Osteocyte (in vitro differentiated cells): ENCODE results near the gene ABCB9. TPM values are rescaled to one million over a fixed set of nuclear protein-coding genes. Genes with fewer than 3 reads are reported as not detected.
A peak's percentile ranks its signal among the peaks of the same experiment; 100 is the strongest.

Experiments used
- DNase-seq: peaks from one replicate; pipeline ENCODE4 v3.0.0; 2021; ENCODE audit warnings: mixed read lengths; ENCODE audit not compliant: unreplicated experiment; ENCODE audit errors: extremely low spot score
- H3K27ac Mint-ChIP-seq: one replicate; pipeline ENCODE4 v1.8.0; 2021; ENCODE audit warnings: mild to moderate bottlenecking, mixed read lengths; ENCODE audit not compliant: unreplicated experiment
- H3K27me3 Mint-ChIP-seq: one replicate; pipeline ENCODE4 v1.8.0; 2021; ENCODE audit warnings: mixed read lengths; ENCODE audit not compliant: unreplicated experiment
- H3K36me3 Mint-ChIP-seq: one replicate; pipeline ENCODE4 v1.8.0; 2021; ENCODE audit warnings: mixed read lengths; ENCODE audit not compliant: unreplicated experiment
- H3K4me1 Mint-ChIP-seq: one replicate; pipeline ENCODE4 v1.8.0; 2021; ENCODE audit warnings: mixed read lengths; ENCODE audit not compliant: unreplicated experiment
- H3K4me3 Mint-ChIP-seq: one replicate; pipeline ENCODE4 v1.8.0; 2021; ENCODE audit warnings: mild to moderate bottlenecking, moderate library complexity, mixed read lengths; ENCODE audit not compliant: unreplicated experiment
- H3K9me3 Mint-ChIP-seq: one replicate; pipeline ENCODE4 v1.8.0; 2021; ENCODE audit warnings: mixed read lengths; ENCODE audit not compliant: unreplicated experiment
- total RNA-seq: library from RNA; stranded (reverse); gene quantifications from 2 replicates; pipeline ENCODE4 v1.2.1, GENCODE V29; 2021
- TF ChIP-seq, protein P1 (sequence below): fragments of 200-600 bp; sonication (generic); IDR thresholded peaks from 2 replicates; pipeline ENCODE4 v1.5.0; 2021; ENCODE audit warnings: antibody characterized with exemption, mild to moderate bottlenecking, moderate library complexity

The ABCB9 gene
- total RNA-seq, 1 donor from 2014 or later: 13.4 TPM

DNA sequence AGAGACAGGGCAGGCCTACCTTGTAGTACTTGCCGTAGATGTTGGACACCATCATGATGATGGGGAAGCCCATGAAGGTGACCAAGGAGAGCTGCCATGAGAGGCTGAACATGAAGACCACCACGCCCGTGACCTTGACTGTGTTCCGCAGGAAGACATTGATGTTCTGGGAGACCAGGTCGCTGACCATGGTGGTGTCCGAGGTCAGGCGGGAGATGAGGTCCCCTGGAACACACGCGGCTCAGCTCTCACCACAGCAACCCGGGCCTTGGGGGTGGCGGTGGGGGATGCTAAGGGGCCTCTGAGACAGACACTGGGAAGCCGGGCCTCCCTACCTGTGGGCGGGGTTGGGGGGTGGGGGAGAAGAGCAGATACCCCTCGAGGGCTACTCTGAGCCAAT lies 17.7 kb downstream of the ABCB9 start:
- H3K4me1 Mint-ChIP-seq: peaks cover 55% of the 10 kb centered on the region
- no peak for DNase-seq
- no peaks in the 10 kb centered on the region for H3K27me3 Mint-ChIP-seq
- H3K36me3 Mint-ChIP-seq: no peaks in the 10 kb centered on the region
- peak overlapping the region; percentile 98 for H3K27ac Mint-ChIP-seq
- TF ChIP-seq, protein P1, sequence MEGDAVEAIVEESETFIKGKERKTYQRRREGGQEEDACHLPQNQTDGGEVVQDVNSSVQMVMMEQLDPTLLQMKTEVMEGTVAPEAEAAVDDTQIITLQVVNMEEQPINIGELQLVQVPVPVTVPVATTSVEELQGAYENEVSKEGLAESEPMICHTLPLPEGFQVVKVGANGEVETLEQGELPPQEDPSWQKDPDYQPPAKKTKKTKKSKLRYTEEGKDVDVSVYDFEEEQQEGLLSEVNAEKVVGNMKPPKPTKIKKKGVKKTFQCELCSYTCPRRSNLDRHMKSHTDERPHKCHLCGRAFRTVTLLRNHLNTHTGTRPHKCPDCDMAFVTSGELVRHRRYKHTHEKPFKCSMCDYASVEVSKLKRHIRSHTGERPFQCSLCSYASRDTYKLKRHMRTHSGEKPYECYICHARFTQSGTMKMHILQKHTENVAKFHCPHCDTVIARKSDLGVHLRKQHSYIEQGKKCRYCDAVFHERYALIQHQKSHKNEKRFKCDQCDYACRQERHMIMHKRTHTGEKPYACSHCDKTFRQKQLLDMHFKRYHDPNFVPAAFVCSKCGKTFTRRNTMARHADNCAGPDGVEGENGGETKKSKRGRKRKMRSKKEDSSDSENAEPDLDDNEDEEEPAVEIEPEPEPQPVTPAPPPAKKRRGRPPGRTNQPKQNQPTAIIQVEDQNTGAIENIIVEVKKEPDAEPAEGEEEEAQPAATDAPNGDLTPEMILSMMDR: no peak
- no peaks in the 10 kb centered on the region for H3K9me3 Mint-ChIP-seq
- H3K4me3 Mint-ChIP-seq: no peak overlapping the region

DNA sequence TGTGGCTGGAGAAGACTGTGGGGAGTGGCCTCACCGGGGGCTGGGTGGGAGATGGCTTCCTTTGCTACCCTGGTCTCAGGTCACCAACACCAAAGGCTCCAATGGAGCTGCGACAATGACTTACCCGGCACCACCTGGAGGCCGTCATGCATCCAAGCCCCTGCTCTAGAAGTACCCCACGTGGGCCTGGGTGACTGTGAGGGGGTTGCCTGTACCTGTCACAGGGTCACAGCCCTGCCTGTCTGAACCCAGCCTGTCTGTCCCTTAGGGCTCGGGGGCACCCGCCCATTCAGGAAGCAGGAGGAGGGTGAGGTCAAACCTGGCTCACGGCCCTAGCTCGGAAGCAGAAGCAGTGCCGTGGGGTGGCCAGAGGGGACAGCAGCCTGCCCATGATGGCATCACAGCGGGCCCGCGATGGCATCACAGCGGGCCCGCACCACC lies 18.9 kb downstream of the ABCB9 start:
- Mint-ChIP-seq H3K36me3 (no peaks in the 10 kb centered on the region), H3K9me3 (no peaks in the 10 kb centered on the region), H3K27ac (peak overlapping the region; percentile 98), H3K27me3 (no peaks in the 10 kb centered on the region), H3K4me3 (no peak overlapping the region), H3K4me1 (peaks cover 67% of the 10 kb centered on the region)
- DNase-seq: no peak
- TF ChIP-seq, protein P1: no peak

DNA sequence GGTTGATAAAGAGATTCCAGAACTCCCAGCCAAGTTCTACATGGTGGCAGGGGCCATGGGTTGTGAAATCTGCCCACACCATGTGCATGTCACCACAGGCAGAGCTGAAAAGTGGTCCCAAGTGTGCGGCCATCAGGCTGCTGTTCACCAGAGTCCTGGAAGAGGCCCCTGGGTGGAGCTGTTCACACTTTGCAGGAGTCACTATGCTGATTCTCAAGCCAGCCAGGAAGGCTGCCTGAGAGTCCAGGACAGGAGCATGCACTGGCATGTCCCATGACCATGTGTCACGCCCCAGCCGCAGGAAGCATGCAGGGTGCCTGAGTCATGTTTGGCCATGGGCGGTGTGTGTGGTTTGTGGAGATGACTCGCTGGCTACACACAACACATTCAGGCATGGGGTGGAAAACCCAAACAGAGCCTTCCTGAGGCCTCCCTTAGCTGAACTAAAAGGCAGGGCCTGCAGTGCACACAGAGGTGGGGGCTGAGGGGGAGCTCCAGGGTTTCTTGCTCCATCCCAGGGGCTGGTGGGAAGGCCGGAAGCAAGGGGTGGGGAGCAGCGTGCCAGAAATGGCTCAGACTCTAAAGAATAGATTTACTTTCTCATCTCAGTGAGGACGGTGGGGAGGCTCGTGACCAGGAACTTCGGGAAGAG lies 19.4 kb downstream of the ABCB9 start:
- peak; percentile 97 for DNase-seq
- H3K9me3 Mint-ChIP-seq: no peaks in the 10 kb centered on the region
- peaks cover 63% of the 10 kb centered on the region for H3K4me1 Mint-ChIP-seq
- peak overlapping the region; percentile 9 for H3K4me3 Mint-ChIP-seq
- TF ChIP-seq, protein P1: peak; percentile 50
- H3K36me3 Mint-ChIP-seq: no peaks in the 10 kb centered on the region
- H3K27me3 Mint-ChIP-seq: no peaks in the 10 kb centered on the region
- H3K27ac Mint-ChIP-seq: peak overlapping the region; percentile 98

DNA sequence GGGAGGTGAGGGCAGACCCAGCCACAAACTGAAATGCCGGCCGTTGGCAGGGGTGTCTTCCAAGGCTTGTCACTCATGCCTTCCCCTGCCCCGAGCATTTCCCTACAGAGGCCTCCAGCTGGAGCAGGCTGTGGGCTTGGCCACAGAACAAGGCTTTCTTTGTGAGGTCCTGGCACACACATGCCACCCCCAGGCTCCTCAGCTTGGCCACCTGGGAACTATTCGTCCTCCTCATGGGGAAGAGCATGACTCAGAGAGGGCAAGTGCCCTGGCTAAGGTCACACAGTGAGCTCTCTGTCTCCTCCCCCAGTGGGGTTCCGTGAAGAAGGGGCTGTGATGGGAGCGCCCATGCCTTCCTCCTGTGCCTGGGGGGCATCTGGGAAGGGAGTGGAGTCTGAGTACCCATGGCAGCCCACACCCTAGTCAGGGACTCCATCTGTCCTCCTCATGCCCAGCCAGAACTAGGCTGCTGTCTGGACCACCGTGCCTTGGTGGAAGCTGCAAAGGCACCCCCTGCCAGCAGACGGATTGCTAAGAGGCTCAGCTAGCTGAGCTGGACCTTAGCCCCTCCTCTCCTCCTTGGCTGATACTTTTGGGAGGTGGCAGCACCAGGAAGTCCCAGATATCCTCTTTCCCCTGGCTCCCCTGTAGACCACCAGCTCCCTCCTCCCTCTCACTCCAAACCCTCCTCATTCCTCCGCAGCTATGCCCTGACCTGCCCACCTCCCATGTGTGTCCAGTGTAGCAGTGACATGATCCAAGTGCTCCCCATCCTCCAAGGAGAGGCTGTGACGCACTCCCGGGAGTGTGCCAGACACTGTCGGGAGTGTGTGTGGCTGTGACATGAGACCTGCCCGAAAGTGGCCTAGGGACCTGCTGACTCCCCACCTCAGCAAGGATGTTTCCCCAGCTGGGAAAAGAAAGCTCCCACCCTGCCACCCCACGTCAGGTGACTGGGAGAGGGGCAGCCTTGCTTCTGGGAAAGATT lies 21.4 kb downstream of the ABCB9 start:
- Mint-ChIP-seq H3K4me3 (no peak overlapping the region), H3K4me1 (peaks cover 66% of the 10 kb centered on the region), H3K27me3 (no peaks in the 10 kb centered on the region), H3K27ac (peak overlapping the region; percentile 72), H3K36me3 (no peaks in the 10 kb centered on the region), H3K9me3 (no peaks in the 10 kb centered on the region)
- peak; percentile 89 for DNase-seq
- TF ChIP-seq, protein P1: peak; percentile 9

DNA sequence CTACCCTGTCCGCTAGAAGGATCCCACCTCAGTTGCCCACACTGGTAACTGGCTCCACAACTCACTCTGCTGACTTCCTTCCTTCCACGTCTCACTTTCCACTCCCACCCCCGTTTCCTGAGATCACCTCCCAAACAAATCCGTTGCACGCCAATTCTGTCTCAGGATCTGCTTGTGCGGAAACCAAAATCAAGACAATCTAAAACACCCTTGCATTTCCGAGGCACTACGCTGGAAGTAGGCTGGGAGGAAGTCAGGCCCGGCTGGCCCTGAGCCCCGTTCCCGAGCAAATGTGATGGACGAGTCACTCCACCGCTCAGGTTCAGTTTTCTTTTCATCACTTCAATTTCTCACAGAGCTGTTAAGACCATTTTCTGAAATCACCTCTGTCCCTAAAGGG lies 23.1 kb downstream of the ABCB9 start:
- TF ChIP-seq, protein P1: no peak
- Mint-ChIP-seq H3K36me3 (no peaks in the 10 kb centered on the region), H3K27me3 (no peaks in the 10 kb centered on the region), H3K27ac (peak overlapping the region; percentile 56), H3K4me3 (no peak overlapping the region), H3K9me3 (no peaks in the 10 kb centered on the region), H3K4me1 (peaks cover 65% of the 10 kb centered on the region)
- DNase-seq: no peak
